Neural cell (in vitro differentiated cells): ENCODE results near the gene AKAP6. TPM values are rescaled to one million over a fixed set of nuclear protein-coding genes. Genes with fewer than 3 reads are reported as not detected.

Experiments used
- H2AFZ ChIP-seq: fragments of 200-600, 300-800 bp; sonication (generic), shearing (Covaris generic); 2 replicates; pipeline ENCODE4 v1.6.0; 2014; ENCODE audit warnings: low read depth, mild to moderate bottlenecking, antibody characterized with exemption, low read length, moderate library complexity
- H3F3A ChIP-seq: fragments of 200-600 bp; shearing (Covaris generic); 2 replicates; pipeline ENCODE4 v1.6.1; 2016; ENCODE audit warnings: mild to moderate bottlenecking, moderate library complexity, mixed read lengths, antibody characterized with exemption, low read length; ENCODE audit not compliant: insufficient read depth, poor library complexity, severe bottlenecking
- H3K27ac ChIP-seq: fragments of 200-600, 300-800 bp; sonication (generic), shearing (Covaris generic); 2 replicates; pipeline ENCODE4 v1.5.1; 2014; ENCODE audit warnings: mild to moderate bottlenecking, low read length, moderate library complexity
- H3K27me3 ChIP-seq: fragments of 300-800, 200-600 bp; sonication (generic), shearing (Covaris generic); 2 replicates; pipeline ENCODE4 v1.6.0; 2014; ENCODE audit warnings: mild to moderate bottlenecking, low read depth, low read length, moderate library complexity; ENCODE audit not compliant: insufficient read depth
- H3K36me3 ChIP-seq: fragments of 300-800, 200-600 bp; sonication (generic), shearing (Covaris generic); 2 replicates; pipeline ENCODE4 v1.5.1; 2014; ENCODE audit warnings: mild to moderate bottlenecking, antibody characterized with exemption, low read length, moderate library complexity; ENCODE audit not compliant: insufficient read depth
- H3K4me2 ChIP-seq: fragments of 300-800, 200-600 bp; sonication (generic), shearing (Covaris generic); 2 replicates; pipeline ENCODE4 v1.6.0; 2014; ENCODE audit warnings: mild to moderate bottlenecking, low read length
- H3K4me3 ChIP-seq: fragments of 300-800, 200-600 bp; sonication (generic), shearing (Covaris generic); 2 replicates; pipeline ENCODE4 v1.5.1; 2014; ENCODE audit warnings: mild to moderate bottlenecking, low read length, moderate library complexity
- H3K79me2 ChIP-seq: fragments of 200-600 bp; shearing (Covaris generic); replicated peaks from 2 replicates; pipeline ENCODE4 v1.6.0; 2014; ENCODE audit warnings: mild to moderate bottlenecking, low read length, moderate library complexity; ENCODE audit not compliant: insufficient read depth
- H3K9ac ChIP-seq: fragments of 300-800, 200-600 bp; sonication (generic), shearing (Covaris generic); 2 replicates; pipeline ENCODE4 v1.6.1; 2016; ENCODE audit warnings: mild to moderate bottlenecking, low read length, mixed read lengths
- H3K9me2 ChIP-seq: fragments of 200-600 bp; shearing (Covaris generic); 2 replicates; pipeline ENCODE4 v1.6.1; 2016; ENCODE audit warnings: mild to moderate bottlenecking, low read length, mixed read lengths; ENCODE audit not compliant: insufficient read depth
- H3K9me3 ChIP-seq: fragments of 200-600, 300-800 bp; sonication (generic), shearing (Covaris generic); 2 replicates; pipeline ENCODE4 v1.6.1; 2016; ENCODE audit warnings: mild to moderate bottlenecking, mixed run types, low read length, moderate library complexity, mixed read lengths
- H4K20me1 ChIP-seq: fragments of 200-600 bp; shearing (Covaris generic); 2 replicates; pipeline ENCODE4 v1.6.1; 2016; ENCODE audit warnings: mild to moderate bottlenecking, mixed run types; ENCODE audit not compliant: insufficient read depth
- EP300 ChIP-seq: fragments of 450-650 bp; conservative IDR thresholded peaks from 2 replicates; pipeline ENCODE4 v1.6.1; 2014; ENCODE audit warnings: antibody characterized with exemption, mild to moderate bottlenecking, moderate library complexity; ENCODE audit not compliant: poor library complexity, severe bottlenecking
- EZH2 ChIP-seq: fragments of 200-600, 300-800 bp; shearing (Covaris generic), sonication (generic); IDR thresholded peaks from 2 replicates; pipeline ENCODE4 v1.6.1; 2014; ENCODE audit warnings: antibody characterized with exemption, low read length, borderline replicate concordance, mild to moderate bottlenecking; ENCODE audit not compliant: insufficient read depth, poor library complexity, severe bottlenecking
- MXI1 ChIP-seq: fragments of 450-650 bp; conservative IDR thresholded peaks from 2 replicates; pipeline ENCODE4 v1.6.1; 2014; ENCODE audit warnings: antibody characterized with exemption, mild to moderate bottlenecking; ENCODE audit not compliant: poor library complexity, severe bottlenecking
- POLR2AphosphoS5 ChIP-seq: IDR thresholded peaks from 2 replicates; pipeline ENCODE4 v1.6.1; 2012
- RAD21 ChIP-seq: fragments of 450-650 bp; conservative IDR thresholded peaks from 2 replicates; pipeline ENCODE4 v1.6.1; 2014; ENCODE audit warnings: antibody characterized with exemption, mild to moderate bottlenecking, moderate library complexity
- SMC3 ChIP-seq: fragments of 450-650 bp; conservative IDR thresholded peaks from 2 replicates; pipeline ENCODE4 v1.6.1; 2014; ENCODE audit warnings: antibody characterized with exemption, mild to moderate bottlenecking, moderate library complexity; ENCODE audit not compliant: poor library complexity
- TAF1 ChIP-seq: IDR thresholded peaks from 2 replicates; pipeline ENCODE4 v1.6.1; 2012; ENCODE audit warnings: low read depth
- polyA plus RNA-seq: library from polyadenylated mRNA; depleted of rRNA; stranded (reverse); fragments of >200 nt; gene quantifications from 2 replicates; pipeline ENCODE4 v1.2.3, GENCODE V29; 2014
- TF ChIP-seq, protein P1 (sequence below): fragments of 450-650 bp; IDR thresholded peaks from 2 replicates; pipeline ENCODE4 v1.5.1; 2014; ENCODE audit warnings: antibody characterized with exemption, mild to moderate bottlenecking, moderate library complexity; ENCODE audit not compliant: poor library complexity, severe bottlenecking
- TF ChIP-seq, protein P2 (sequence below): IDR thresholded peaks from 2 replicates; pipeline ENCODE4 v1.6.1; 2012; ENCODE audit warnings: borderline replicate concordance

Gene AKAP6
- polyA plus RNA-seq, 1 donor from 2014 or later = 15.8 TPM

DNA sequence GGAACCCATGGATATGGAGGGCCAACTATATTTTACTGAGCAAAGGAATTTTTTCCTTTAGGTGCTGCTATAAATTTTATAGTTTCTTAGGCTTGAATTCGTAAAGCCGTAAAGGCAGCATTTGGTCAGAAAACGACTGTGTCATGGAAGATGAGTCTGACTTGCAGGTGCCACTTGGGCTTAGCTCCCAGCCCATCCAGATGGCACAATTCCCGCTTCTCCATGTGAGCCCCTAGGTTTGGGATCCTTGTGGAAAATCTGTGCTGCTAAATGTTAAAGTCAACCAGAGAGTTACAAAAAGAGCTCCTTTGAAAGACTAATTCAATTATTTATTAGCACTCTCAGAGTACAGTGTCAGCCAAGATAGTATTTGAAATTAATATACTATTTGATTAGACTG is 489.5 kb downstream of the AKAP6 start:
- Histone ChIP-seq H3K27ac (no peak overlapping the region), H3K36me3 (peaks cover 11% of the 10 kb centered on the region)

DNA sequence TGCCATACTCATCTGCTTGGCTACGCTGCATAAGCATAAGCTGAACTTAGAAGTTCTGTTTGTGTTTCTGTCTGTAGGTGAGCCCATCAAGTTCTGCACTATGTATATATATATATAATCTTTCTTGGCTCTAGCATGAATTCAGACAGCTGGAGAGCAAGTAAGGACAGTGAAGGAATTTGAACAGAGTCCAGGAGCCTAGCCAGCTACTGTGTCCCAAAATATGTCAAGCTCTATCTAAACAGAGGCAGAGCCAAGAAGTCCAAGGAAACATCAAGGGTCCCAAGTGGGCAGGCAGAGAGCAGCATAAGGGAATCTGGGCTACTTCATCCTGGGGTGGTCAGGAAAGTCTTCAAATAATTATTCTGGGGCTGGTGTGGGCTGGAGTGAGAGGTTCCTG is 491.1 kb downstream of the AKAP6 start:
- TF ChIP-seq RAD21 = no peak
- no peaks in the 10 kb centered on the region for H3K9me3 ChIP-seq
- no peak overlapping the region for H2AFZ ChIP-seq
- no peak overlapping the region for H3K9ac ChIP-seq
- H3F3A ChIP-seq = no peaks in the 10 kb centered on the region
- H4K20me1 ChIP-seq = no peaks in the 10 kb centered on the region
- H3K27me3 ChIP-seq = no peaks in the 10 kb centered on the region
- H3K27ac ChIP-seq = no peak overlapping the region
- peaks cover 11% of the 10 kb centered on the region for H3K36me3 ChIP-seq
- H3K4me3 ChIP-seq = no peak overlapping the region
- no peaks in the 10 kb centered on the region for H3K9me2 ChIP-seq
- no peak overlapping the region for H3K4me2 ChIP-seq
- no peaks in the 10 kb centered on the region for H3K79me2 ChIP-seq

More for the DNA sequence above, 489.5 kb downstream of the AKAP6 start:
- no peak overlapping the region for H3K4me3 ChIP-seq
- H3K9me3 ChIP-seq = no peaks in the 10 kb centered on the region
- no peak overlapping the region for H2AFZ ChIP-seq
- no peak overlapping the region for H3K9ac ChIP-seq
- TF ChIP-seq MXI1 (no peak), POLR2AphosphoS5 (no peak), EZH2 (no peak), SMC3 (no peak), RAD21 (no peak), TAF1 (no peak), EP300 (no peak)
- TF ChIP-seq, protein P1, sequence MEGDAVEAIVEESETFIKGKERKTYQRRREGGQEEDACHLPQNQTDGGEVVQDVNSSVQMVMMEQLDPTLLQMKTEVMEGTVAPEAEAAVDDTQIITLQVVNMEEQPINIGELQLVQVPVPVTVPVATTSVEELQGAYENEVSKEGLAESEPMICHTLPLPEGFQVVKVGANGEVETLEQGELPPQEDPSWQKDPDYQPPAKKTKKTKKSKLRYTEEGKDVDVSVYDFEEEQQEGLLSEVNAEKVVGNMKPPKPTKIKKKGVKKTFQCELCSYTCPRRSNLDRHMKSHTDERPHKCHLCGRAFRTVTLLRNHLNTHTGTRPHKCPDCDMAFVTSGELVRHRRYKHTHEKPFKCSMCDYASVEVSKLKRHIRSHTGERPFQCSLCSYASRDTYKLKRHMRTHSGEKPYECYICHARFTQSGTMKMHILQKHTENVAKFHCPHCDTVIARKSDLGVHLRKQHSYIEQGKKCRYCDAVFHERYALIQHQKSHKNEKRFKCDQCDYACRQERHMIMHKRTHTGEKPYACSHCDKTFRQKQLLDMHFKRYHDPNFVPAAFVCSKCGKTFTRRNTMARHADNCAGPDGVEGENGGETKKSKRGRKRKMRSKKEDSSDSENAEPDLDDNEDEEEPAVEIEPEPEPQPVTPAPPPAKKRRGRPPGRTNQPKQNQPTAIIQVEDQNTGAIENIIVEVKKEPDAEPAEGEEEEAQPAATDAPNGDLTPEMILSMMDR = no peak
- TF ChIP-seq, protein P2, sequence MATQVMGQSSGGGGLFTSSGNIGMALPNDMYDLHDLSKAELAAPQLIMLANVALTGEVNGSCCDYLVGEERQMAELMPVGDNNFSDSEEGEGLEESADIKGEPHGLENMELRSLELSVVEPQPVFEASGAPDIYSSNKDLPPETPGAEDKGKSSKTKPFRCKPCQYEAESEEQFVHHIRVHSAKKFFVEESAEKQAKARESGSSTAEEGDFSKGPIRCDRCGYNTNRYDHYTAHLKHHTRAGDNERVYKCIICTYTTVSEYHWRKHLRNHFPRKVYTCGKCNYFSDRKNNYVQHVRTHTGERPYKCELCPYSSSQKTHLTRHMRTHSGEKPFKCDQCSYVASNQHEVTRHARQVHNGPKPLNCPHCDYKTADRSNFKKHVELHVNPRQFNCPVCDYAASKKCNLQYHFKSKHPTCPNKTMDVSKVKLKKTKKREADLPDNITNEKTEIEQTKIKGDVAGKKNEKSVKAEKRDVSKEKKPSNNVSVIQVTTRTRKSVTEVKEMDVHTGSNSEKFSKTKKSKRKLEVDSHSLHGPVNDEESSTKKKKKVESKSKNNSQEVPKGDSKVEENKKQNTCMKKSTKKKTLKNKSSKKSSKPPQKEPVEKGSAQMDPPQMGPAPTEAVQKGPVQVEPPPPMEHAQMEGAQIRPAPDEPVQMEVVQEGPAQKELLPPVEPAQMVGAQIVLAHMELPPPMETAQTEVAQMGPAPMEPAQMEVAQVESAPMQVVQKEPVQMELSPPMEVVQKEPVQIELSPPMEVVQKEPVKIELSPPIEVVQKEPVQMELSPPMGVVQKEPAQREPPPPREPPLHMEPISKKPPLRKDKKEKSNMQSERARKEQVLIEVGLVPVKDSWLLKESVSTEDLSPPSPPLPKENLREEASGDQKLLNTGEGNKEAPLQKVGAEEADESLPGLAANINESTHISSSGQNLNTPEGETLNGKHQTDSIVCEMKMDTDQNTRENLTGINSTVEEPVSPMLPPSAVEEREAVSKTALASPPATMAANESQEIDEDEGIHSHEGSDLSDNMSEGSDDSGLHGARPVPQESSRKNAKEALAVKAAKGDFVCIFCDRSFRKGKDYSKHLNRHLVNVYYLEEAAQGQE = no peak
- no peaks in the 10 kb centered on the region for H3K9me2 ChIP-seq
- no peaks in the 10 kb centered on the region for H3K79me2 ChIP-seq
- H3K4me2 ChIP-seq = no peak overlapping the region
- H4K20me1 ChIP-seq = no peaks in the 10 kb centered on the region
- H3F3A ChIP-seq = no peaks in the 10 kb centered on the region
- H3K27me3 ChIP-seq = no peaks in the 10 kb centered on the region

DNA sequence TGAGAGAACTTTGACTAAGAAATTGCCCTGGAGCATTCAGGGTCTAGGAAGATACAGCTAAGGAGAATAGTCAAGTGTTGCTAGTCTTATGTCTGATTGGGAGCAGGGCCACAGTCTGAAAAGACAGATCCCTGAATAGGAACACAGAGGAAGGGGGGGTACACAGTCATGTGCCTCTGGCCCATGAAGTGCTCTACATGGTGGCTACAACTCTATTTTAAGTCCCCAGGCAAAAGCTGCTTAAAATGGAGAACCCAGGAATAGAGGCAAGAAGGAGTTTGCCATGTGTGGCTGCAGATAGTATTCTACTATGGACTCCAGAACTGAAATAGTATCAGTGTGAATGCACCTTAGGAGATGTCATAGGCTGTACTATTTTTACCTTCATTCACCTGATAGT is 491.6 kb downstream of the AKAP6 start:
- no peak overlapping the region for H3K27ac ChIP-seq
- no peak overlapping the region for H3K4me2 ChIP-seq
- H3K36me3 ChIP-seq = peaks cover 11% of the 10 kb centered on the region
- H3K27me3 ChIP-seq = no peaks in the 10 kb centered on the region
- no peak overlapping the region for H2AFZ ChIP-seq
- no peaks in the 10 kb centered on the region for H3F3A ChIP-seq
- H3K4me3 ChIP-seq = no peak overlapping the region
- TF ChIP-seq TAF1 = no peak
- no peak for TF ChIP-seq MXI1
- no peak for TF ChIP-seq SMC3
- TF ChIP-seq, protein P1 = no peak
- TF ChIP-seq EZH2 = no peak
- TF ChIP-seq RAD21 = no peak
- TF ChIP-seq, protein P2 = no peak
- TF ChIP-seq EP300 = no peak
- TF ChIP-seq POLR2AphosphoS5 = no peak
- no peaks in the 10 kb centered on the region for H4K20me1 ChIP-seq
- H3K9me3 ChIP-seq = no peaks in the 10 kb centered on the region
- no peak overlapping the region for H3K9ac ChIP-seq
- no peaks in the 10 kb centered on the region for H3K79me2 ChIP-seq
- no peaks in the 10 kb centered on the region for H3K9me2 ChIP-seq
